HFF-Myc (cell line): ENCODE results near the gene SPTSSB.

ENCODE experiments used
- DNase-seq: peaks from one replicate; pipeline ENCODE4 v3.0.0-alpha.2; 2011; ENCODE audit warnings: low read depth; ENCODE audit errors: extremely low read depth
- H3K4me3 ChIP-seq: replicated peaks from 2 replicates; pipeline ENCODE4 v1.5.1; 2011; ENCODE audit warnings: low read depth, mild to moderate bottlenecking, control low read depth, low read length
- TF ChIP-seq, protein P1 (sequence below): IDR thresholded peaks from 2 replicates; pipeline ENCODE4 v1.5.1; 2012; ENCODE audit warnings: mild to moderate bottlenecking, low read depth, low read length, control low read depth; ENCODE audit errors: missing control alignments

SPTSSB gene

DNA sequence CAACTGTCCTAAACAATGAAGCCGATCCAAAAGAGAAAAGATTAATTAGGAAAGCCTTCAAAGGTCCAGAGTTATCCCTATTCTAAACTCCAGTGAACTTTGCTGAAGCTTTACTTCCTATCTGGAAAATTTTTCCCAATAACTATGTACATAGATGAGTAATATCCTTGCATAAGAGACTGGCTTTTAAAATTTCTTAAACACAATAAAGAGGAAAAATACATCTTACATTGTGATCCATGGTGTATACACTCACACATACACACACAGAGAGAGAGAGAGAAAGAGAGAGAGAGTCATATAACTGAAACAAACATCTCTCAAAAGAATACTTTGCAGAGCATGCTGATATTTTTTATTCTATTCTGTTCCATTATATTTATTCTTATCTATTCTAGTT is 20.0 kb downstream of the SPTSSB start:
- no peak overlapping the region for H3K4me3 ChIP-seq
- no peak for DNase-seq
- TF ChIP-seq, protein P1, sequence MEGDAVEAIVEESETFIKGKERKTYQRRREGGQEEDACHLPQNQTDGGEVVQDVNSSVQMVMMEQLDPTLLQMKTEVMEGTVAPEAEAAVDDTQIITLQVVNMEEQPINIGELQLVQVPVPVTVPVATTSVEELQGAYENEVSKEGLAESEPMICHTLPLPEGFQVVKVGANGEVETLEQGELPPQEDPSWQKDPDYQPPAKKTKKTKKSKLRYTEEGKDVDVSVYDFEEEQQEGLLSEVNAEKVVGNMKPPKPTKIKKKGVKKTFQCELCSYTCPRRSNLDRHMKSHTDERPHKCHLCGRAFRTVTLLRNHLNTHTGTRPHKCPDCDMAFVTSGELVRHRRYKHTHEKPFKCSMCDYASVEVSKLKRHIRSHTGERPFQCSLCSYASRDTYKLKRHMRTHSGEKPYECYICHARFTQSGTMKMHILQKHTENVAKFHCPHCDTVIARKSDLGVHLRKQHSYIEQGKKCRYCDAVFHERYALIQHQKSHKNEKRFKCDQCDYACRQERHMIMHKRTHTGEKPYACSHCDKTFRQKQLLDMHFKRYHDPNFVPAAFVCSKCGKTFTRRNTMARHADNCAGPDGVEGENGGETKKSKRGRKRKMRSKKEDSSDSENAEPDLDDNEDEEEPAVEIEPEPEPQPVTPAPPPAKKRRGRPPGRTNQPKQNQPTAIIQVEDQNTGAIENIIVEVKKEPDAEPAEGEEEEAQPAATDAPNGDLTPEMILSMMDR = no peak

DNA sequence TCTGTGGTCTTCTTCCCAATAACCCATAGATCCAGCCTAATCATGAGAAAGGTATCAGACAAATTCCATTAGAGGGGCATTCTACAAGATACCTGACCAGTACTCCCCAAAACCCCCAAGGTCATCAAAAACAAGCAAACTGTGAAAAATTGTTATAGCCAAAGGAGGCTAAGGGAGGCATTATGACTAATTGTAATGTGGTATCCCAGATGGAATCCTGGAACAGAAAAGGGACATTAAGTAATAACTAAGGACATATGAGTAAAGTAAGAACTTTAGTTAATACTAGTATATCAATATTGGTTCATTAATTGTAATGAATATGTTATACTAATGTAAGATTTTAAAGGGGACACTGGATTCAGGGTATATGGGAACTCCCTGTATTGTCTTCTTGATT is 20.4 kb downstream of the SPTSSB start:
- no peak overlapping the region for H3K4me3 ChIP-seq
- no peak for DNase-seq
- TF ChIP-seq, protein P1 = no peak

- DNase-seq = peak; percentile 79
- TF ChIP-seq, protein P1 = no peak
- H3K4me3 ChIP-seq = no peak overlapping the region
Observed at GRCh38 chr3:161349529-161350312, 21.6 kb downstream of the SPTSSB start.

DNA sequence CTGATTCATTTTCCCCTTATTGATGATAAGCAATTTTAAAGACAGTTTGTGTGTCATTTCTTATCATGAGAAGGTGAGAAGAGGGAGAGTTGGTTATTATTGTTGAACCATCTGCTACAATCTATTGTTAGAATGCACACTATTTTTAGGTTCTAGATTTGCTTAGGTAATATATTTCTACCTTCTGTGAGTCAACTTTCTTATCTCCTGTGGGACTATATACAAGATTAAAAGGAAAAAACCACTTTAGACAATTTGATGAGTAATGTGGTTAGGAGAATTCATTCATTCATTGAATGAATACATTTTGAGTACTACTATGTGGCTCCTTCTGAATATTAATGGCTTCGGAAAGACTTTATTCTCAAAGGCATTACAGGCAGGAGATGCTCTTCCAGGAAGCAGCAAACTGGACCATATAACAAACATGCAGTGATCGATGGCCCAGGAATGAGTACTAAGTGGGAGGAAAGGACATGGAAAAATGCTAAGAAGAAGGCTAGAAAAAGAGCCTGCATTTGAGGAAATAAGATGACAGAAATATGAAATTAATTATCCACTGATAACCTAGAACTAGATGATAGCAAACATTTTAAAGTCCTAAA is 22.4 kb downstream of the SPTSSB start:
- TF ChIP-seq, protein P1 = no peak
- no peak overlapping the region for H3K4me3 ChIP-seq
- no peak for DNase-seq

DNA sequence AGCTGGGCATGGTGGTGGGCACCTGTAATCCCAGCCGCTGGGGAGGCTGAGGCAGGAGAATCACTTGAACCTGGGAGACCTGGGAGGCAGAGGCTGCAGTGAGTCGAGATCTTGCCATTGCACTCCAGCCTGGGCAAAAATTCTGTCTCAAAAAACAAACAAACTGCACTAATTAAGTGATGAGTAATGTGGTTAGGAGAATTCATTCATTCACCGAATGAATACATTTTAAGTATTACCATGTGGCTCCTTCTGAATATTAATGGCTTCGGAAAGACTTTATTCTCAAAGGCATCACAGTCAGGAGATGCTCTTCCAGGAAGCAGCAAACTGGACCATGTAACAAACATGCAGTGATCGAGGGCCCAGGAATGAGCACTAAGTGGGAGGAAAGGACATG is 23.6 kb downstream of the SPTSSB start:
- TF ChIP-seq, protein P1 = no peak
- H3K4me3 ChIP-seq = no peak overlapping the region
- peak; percentile 6 for DNase-seq

- TF ChIP-seq, protein P1 = no peak
- H3K4me3 ChIP-seq = no peak overlapping the region
- DNase-seq = no peak
Observed at GRCh38 chr3:161345023-161345422, 26.3 kb downstream of the SPTSSB start.
